RWPE2 (cell line): Measurements from ENCODE around the gene C6orf136.

Experiments used
- ATAC-seq: fragments of 200-7000 bp; cut with Tn5 transposase; 3 replicates; pipeline ENCODE4 v1.9.1; 2021; ENCODE audit warnings: low read depth
- DNase-seq: peaks from one replicate; pipeline ENCODE4 v3.0.0-alpha.2; 2020; ENCODE audit warnings: low spot score
- H3K27ac ChIP-seq: fragments of 450-650 bp; 2 replicates; pipeline ENCODE4 v1.5.1; 2017; ENCODE audit warnings: mild to moderate bottlenecking; ENCODE audit not compliant: poor library complexity, severe bottlenecking
- H3K27me3 ChIP-seq: fragments of 250-450 bp; sonication (Bioruptor Pico); 2 replicates; pipeline ENCODE4 v1.5.1; 2021; ENCODE audit warnings: mild to moderate bottlenecking, moderate library complexity; ENCODE audit not compliant: insufficient read depth, poor library complexity, severe bottlenecking
- H3K36me3 ChIP-seq: fragments of 250-450 bp; sonication (Bioruptor Pico); 2 replicates; pipeline ENCODE4 v1.5.1; 2020; ENCODE audit warnings: low read depth, mild to moderate bottlenecking, moderate library complexity
- H3K4me1 ChIP-seq: fragments of 250-450 bp; sonication (Bioruptor Pico); 2 replicates; pipeline ENCODE4 v1.5.1; 2021; ENCODE audit warnings: mild to moderate bottlenecking, moderate library complexity; ENCODE audit not compliant: insufficient read depth, poor library complexity, severe bottlenecking
- H3K4me3 ChIP-seq: fragments of 250-450 bp; sonication (Bioruptor Pico); 2 replicates; pipeline ENCODE4 v1.5.1; 2021; ENCODE audit warnings: mild to moderate bottlenecking, moderate library complexity; ENCODE audit not compliant: severe bottlenecking
- H3K9me3 ChIP-seq: fragments of 250-450 bp; sonication (Bioruptor Pico); 2 replicates; pipeline ENCODE4 v1.5.1; 2021; ENCODE audit warnings: mild to moderate bottlenecking, moderate library complexity; ENCODE audit not compliant: severe bottlenecking
- CTCF ChIP-seq: fragments of 450-650 bp; IDR thresholded peaks from one replicate; pipeline ENCODE4 v1.5.1; 2017; ENCODE audit warnings: mild to moderate bottlenecking, moderate library complexity; ENCODE audit not compliant: poor library complexity, severe bottlenecking

The C6orf136 gene

GRCh38 chr6:30643656-30644055 is 3.3 kb upstream of the C6orf136 start:
- no peaks in the 10 kb centered on the region for H3K9me3 ChIP-seq
- no peak for ATAC-seq
- H3K36me3 ChIP-seq, result peaks cover 29% of the 10 kb centered on the region
- DNase-seq, result no peak
- H3K27me3 ChIP-seq, result no peaks in the 10 kb centered on the region
- no peak overlapping the region for H3K4me3 ChIP-seq
- no peak overlapping the region for H3K27ac ChIP-seq
- TF ChIP-seq CTCF, result no peak
- peaks cover 4% of the 10 kb centered on the region for H3K4me1 ChIP-seq

GRCh38 chr6:30644769-30645168 is 2.2 kb upstream of the C6orf136 start:
- no peak overlapping the region for H3K27ac ChIP-seq
- H3K36me3 ChIP-seq, result peaks cover 34% of the 10 kb centered on the region
- no peaks in the 10 kb centered on the region for H3K9me3 ChIP-seq
- H3K4me1 ChIP-seq, result peaks cover 4% of the 10 kb centered on the region
- ATAC-seq, result no peak
- no peak for TF ChIP-seq CTCF
- DNase-seq, result no peak
- H3K4me3 ChIP-seq, result no peak overlapping the region
- no peaks in the 10 kb centered on the region for H3K27me3 ChIP-seq

DNA sequence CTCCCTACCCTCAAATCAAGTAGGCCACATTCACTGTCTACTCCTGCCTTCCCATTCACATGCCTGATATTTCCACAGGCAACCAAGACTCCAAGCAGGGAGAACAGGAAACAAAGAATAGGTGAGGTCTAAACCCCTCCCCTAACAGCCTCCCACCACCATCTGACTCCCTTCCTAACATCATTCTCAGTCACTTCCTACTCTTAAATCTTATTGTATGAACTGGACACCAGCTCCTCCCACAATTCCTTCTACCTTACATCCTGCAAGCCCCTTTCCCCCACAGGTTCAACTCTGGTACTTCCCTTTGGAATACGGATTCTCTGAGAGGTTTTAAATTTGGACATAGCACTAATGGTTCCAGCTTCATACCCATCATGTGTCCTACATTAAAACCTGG is 944 bp upstream of the C6orf136 start:
- ATAC-seq (no peak), DNase-seq (no peak)
- H3K9me3 ChIP-seq, result no peaks in the 10 kb centered on the region
- peaks cover 29% of the 10 kb centered on the region for H3K36me3 ChIP-seq
- peak overlapping the region; percentile 72 for H3K27ac ChIP-seq
- no peaks in the 10 kb centered on the region for H3K27me3 ChIP-seq
- no peak for TF ChIP-seq CTCF
- no peak overlapping the region for H3K4me3 ChIP-seq
- peaks cover 4% of the 10 kb centered on the region for H3K4me1 ChIP-seq

GRCh38 chr6:30647242-30648116 is 546 bp downstream of the C6orf136 start:
- H3K36me3 ChIP-seq, result peaks cover 33% of the 10 kb centered on the region
- ATAC-seq, result peak; percentile 67
- peak overlapping the region; percentile 72 for H3K27ac ChIP-seq
- H3K4me3 ChIP-seq, result peak overlapping the region; percentile 94
- TF ChIP-seq CTCF, result no peak
- H3K27me3 ChIP-seq, result no peaks in the 10 kb centered on the region
- H3K9me3 ChIP-seq, result no peaks in the 10 kb centered on the region
- DNase-seq, result no peak
- H3K4me1 ChIP-seq, result peaks cover 4% of the 10 kb centered on the region

GRCh38 chr6:30651143-30651542 is 4.2 kb downstream of the C6orf136 start:
- Histone ChIP-seq H3K4me3 (no peak overlapping the region), H3K27ac (no peak overlapping the region), H3K27me3 (no peaks in the 10 kb centered on the region), H3K4me1 (peaks cover 4% of the 10 kb centered on the region), H3K36me3 (peaks cover 62% of the 10 kb centered on the region), H3K9me3 (no peaks in the 10 kb centered on the region)
- no peak for TF ChIP-seq CTCF
- ATAC-seq, result no peak
- DNase-seq, result no peak
